ENCODE data around the gene FAM110D.

The FAM110D gene

DNA sequence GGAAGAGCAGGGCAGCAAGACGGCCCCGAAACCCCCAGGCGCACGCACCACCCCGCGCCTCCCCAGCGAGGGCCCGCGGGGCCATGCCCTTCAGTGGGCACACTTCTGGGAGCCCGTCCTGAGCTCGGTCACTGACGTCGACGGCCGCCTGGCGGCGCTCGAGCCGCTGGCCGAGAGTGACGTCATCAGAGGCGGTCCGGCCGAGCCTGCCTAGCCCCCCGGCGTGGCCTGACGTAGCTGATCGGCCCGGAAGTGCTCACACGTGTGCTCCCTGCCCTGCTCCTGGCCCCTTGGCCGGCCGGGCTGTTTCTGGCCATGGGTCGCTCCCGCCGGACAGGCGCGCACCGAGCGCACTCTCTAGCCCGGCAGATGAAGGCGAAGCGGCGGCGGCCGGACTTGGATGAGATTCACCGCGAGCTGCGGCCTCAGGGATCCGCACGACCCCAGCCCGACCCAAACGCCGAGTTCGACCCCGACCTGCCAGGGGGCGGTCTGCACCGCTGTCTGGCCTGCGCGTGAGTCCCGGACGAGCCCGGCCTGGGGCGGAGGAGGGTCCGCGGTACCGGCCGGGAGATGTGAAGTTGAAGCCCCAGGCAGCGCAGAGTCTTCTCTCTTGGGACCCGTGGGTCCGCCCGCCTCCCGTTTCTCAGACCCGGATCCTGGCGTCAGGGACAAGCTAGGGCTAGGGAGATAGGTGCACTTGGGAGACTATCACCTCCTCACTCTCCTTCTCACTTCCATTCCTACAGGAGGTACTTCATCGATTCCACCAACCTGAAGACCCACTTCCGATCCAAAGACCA lies 11.0 kb downstream of the FAM110D start, which contains the start of gene ZNF593:
ZNF593 (plus strand) TSS at position 240 of the 803 bp plus-strand sequence; CDS start at position 316, 76 bp downstream.
- peak within 1 kb of the TSS; percentile 76 for H3K4me3 ChIP-seq (ENCODE audit: control insufficient read depth, low read depth, low read length)
- DNase-seq (ENCODE audit: low read depth): peak; percentile 88
- peak; percentile 56 for TF ChIP-seq CTCF (conservative IDR thresholded peaks at IDR 0.05; ENCODE audit: control insufficient read depth, insufficient read depth, low read depth, low read length)

GRCh38 chr1:26170472-26170821 lies 11.6 kb downstream of the FAM110D start:
- TF ChIP-seq CTCF (conservative IDR thresholded peaks at IDR 0.05; ENCODE audit: control insufficient read depth, insufficient read depth, low read depth, low read length): no peak
- H3K4me3 ChIP-seq (ENCODE audit: control insufficient read depth, low read depth, low read length): peak overlapping the region; percentile 76
- DNase-seq (ENCODE audit: low read depth): no peak

DNA sequence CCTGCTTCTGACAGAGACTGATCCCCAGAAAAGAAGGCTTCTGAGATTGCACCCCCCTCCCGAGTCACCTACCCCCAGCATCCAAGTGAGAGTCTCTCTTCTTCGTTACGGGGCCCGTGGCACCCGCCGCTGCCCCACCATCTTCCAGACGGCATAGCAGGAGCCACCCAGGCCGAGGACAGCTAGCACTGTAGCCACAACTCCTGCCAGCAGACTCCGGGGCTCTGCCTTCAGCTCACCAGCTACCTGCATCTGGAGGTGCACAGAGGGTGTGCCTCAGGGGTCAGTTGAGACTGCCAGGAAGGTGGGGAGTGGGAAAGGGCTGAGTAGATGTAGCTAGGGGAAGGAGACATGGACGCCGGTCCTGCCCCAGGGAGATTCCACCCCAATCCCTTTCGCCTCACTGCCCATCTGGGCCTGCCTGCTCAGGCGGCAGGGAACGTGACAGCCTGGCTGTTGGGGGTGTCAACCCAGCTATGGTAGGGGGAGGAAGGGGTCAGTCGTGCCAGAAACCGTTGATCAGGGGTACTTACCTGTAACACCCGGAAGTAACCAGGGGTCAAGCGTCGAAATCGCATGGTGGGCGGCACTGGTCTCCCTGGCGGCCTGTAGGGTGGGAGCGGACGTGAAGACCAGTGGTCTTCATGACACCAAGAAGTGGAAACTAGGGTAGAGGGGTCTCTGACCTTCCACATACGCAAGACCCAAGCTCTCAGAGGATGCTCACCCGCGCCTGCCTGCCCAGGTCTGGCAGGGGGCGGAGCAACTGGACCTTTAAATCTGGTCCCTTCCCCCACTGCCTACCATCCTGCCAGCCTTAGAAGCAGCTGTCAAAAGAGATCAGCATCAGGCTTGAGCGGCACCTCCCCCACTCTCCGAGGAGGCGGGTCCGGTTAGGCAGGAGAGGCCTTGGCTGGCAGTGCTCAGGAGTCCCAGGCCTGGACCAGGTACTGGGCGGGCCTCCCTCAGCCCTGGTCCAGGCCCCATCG lies 12.5 kb downstream of the FAM110D start, which contains the start of gene ZNF593OS:
ZNF593OS (minus strand) TSS at position 749 of the 989 bp plus-strand sequence; CDS start at position 578, 171 bp downstream.
- H3K4me3 ChIP-seq (ENCODE audit: control insufficient read depth, low read depth, low read length): peak within 1 kb of the TSS; percentile 76
- DNase-seq (ENCODE audit: low read depth): no peak
- TF ChIP-seq CTCF (conservative IDR thresholded peaks at IDR 0.05; ENCODE audit: control insufficient read depth, insufficient read depth, low read depth, low read length): no peak

- TF ChIP-seq CTCF (conservative IDR thresholded peaks at IDR 0.05; ENCODE audit: control insufficient read depth, insufficient read depth, low read depth, low read length): no peak
- no peak for DNase-seq (ENCODE audit: low read depth)
- no peak overlapping the region for H3K4me3 ChIP-seq (ENCODE audit: control insufficient read depth, low read depth, low read length)
Measured at GRCh38 chr1:26175346-26175745, 16.5 kb downstream of the FAM110D start.

DNA sequence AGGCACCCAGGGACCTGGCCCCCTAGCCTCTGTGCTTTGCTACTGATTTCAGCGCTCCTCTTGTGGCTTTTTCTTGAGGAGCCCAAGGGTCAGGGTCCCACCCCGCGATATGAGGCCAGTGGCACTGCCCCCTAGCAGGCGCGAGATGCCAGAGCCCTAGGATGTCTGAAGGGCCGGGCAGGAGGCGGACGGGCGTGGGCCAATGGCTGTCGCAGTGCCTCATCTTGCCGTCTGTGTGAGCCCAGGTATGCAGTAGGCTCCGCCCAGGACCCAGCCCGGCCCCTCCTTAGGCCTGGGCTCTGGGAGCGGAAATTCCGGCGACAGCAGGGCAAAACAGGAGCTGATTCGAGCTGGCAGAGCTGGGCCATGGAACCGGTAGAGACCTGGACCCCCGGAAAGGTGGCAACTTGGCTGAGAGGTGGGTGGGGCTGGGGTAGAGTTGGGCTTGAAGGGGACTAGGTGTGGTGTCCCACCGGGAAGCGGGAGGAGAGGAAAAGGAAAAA lies 18.4 kb downstream of the FAM110D start, which contains the start of gene CNKSR1:
CNKSR1 (plus strand) TSS at position 310 of the 503 bp plus-strand sequence; CDS start at position 367, 57 bp downstream.
- TF ChIP-seq CTCF (conservative IDR thresholded peaks at IDR 0.05; ENCODE audit: control insufficient read depth, insufficient read depth, low read depth, low read length): no peak
- DNase-seq (ENCODE audit: low read depth): no peak
- no peak within 1 kb of the TSS for H3K4me3 ChIP-seq (ENCODE audit: control insufficient read depth, low read depth, low read length)

GRCh38 chr1:26180010-26180506 lies 21.2 kb downstream of the FAM110D start:
- no peak overlapping the region for H3K4me3 ChIP-seq (ENCODE audit: control insufficient read depth, low read depth, low read length)
- DNase-seq (ENCODE audit: low read depth): no peak
- TF ChIP-seq CTCF (conservative IDR thresholded peaks at IDR 0.05; ENCODE audit: control insufficient read depth, insufficient read depth, low read depth, low read length): no peak

Data from fibroblast of mammary gland (primary cell).